B cell (primary cell): ENCODE data around the gene TMEM232. TPM values are rescaled to one million over a fixed set of nuclear protein-coding genes. Genes with fewer than 3 reads are reported as not detected.

Experiments used
- ATAC-seq: fragments of 200-7000 bp; cut with Tn5 transposase; one replicate; pipeline ENCODE4 v1.10.0; 2021; ENCODE audit warnings: low read depth, mild to moderate bottlenecking, moderate number of reproducible peaks, moderate library complexity
- CTCF ChIA-PET: fragments of 350-600 bp; sonication (Branson Sonifier 250); formaldehyde crosslinking; loops from one replicate; lab custom pipeline; 2021; ENCODE audit warnings: antibody characterized with exemption, inconsistent platforms; lab: Charles Lee
- POLR2A ChIA-PET: fragments of 350-600 bp; sonication (Branson Sonifier 250); formaldehyde crosslinking; loops from one replicate; lab custom pipeline; 2021; ENCODE audit warnings: antibody characterized with exemption; lab: Charles Lee
- DNase-seq: peaks from one replicate; pipeline ENCODE4 v3.0.0; 2013
- H2AFZ ChIP-seq: 2 replicates; pipeline ENCODE4 v1.6.1; 2012; ENCODE audit warnings: mild to moderate bottlenecking, low read depth, low read length; ENCODE audit not compliant: insufficient read depth, poor library complexity, severe bottlenecking
- H3K27ac ChIP-seq, 2 donors: 1 replicate in 1 of 2; 2 replicates in 1 of 2; pipeline ENCODE4 v1.5.1; 2012 to 2013; ENCODE audit warnings: low read length in 2 of 2, mild to moderate bottlenecking in 2 of 2, moderate library complexity in 1 of 2
- H3K27me3 ChIP-seq, 4 experiments: fragments of 200-600 bp in 1 of 4; sonication (generic) in 1 of 4; replicated peaks in 1 of 4; 1 replicate in 2 of 4; 2 replicates in 2 of 4; pipeline versions ENCODE4 v1.6.1 to v1.7.0; 2013 to 2016; ENCODE audit warnings: low read length in 3 of 4, mild to moderate bottlenecking in 2 of 4, mixed read lengths in 1 of 4, moderate library complexity in 1 of 4; ENCODE audit not compliant: insufficient read depth in 4 of 4, control insufficient read depth in 3 of 4; ENCODE audit errors: control extremely low read depth in 1 of 4
- H3K36me3 ChIP-seq, 2 experiments: replicated peaks in 1 of 2; 1 replicate in 1 of 2; 2 replicates in 1 of 2; pipeline versions ENCODE4 v1.6.1 to v1.7.1; 2013; ENCODE audit warnings: low read length in 1 of 2; ENCODE audit not compliant: insufficient read depth in 2 of 2, control insufficient read depth in 1 of 2; ENCODE audit errors: control extremely low read depth in 1 of 2, extremely low read depth in 1 of 2
- H3K4me1 ChIP-seq, 2 donors: fragments of 200-600 bp in 1 of 2; sonication (generic) in 1 of 2; 1 replicate in 1 of 2; 2 replicates in 1 of 2; pipeline versions ENCODE4 v1.5.1 to v1.6.1; 2013 to 2017; ENCODE audit warnings: low read length in 2 of 2; ENCODE audit not compliant: control insufficient read depth in 2 of 2, insufficient read depth in 2 of 2
- H3K4me2 ChIP-seq: replicated peaks from 2 replicates; pipeline ENCODE3; 2012; ENCODE audit warnings: mild to moderate bottlenecking, low read depth, low read length; ENCODE audit not compliant: poor library complexity, severe bottlenecking
- H3K4me3 ChIP-seq, 5 experiments: fragments of 200-600 bp in 1 of 5; sonication (generic) in 1 of 5; 1 replicate in 3 of 5; 2 replicates in 2 of 5; pipeline versions ENCODE4 v1.5.1 to v1.7.0; 2011 to 2016; ENCODE audit warnings: low read length in 4 of 5, mild to moderate bottlenecking in 4 of 5, low read depth in 2 of 5, control low read depth in 1 of 5, moderate library complexity in 1 of 5; ENCODE audit not compliant: insufficient read depth in 1 of 5; ENCODE audit errors: control extremely low read depth in 1 of 5, extremely low read depth in 1 of 5
- H3K79me2 ChIP-seq: fragments of 200-600 bp; sonication (generic); one replicate; pipeline ENCODE4 v1.6.0; 2016; ENCODE audit warnings: low read length; ENCODE audit not compliant: control insufficient read depth, insufficient read depth
- H3K9ac ChIP-seq: fragments of 200-600 bp; sonication (generic); 2 replicates; pipeline ENCODE4 v1.6.1; 2017; ENCODE audit warnings: mild to moderate bottlenecking, low read length, moderate library complexity
- H3K9me3 ChIP-seq, 3 donors: one replicate each; pipeline versions ENCODE4 v1.6.1 to v1.7.1; 2013; ENCODE audit warnings: low read length in 2 of 3; ENCODE audit not compliant: control insufficient read depth in 2 of 3, insufficient read depth in 1 of 3; ENCODE audit errors: control extremely low read depth in 1 of 3
- H4K20me1 ChIP-seq: 2 replicates; pipeline ENCODE4 v1.6.0; 2012; ENCODE audit warnings: mild to moderate bottlenecking, low read length; ENCODE audit not compliant: insufficient read depth, control insufficient read depth, poor library complexity, severe bottlenecking
- H3K27ac Mint-ChIP-seq: one replicate; pipeline ENCODE4 v1.8.0; 2021; ENCODE audit warnings: mixed read lengths
- H3K27me3 Mint-ChIP-seq: one replicate; pipeline ENCODE4 v1.8.0; 2021; ENCODE audit warnings: mixed read lengths
- H3K4me1 Mint-ChIP-seq: one replicate; pipeline ENCODE4 v1.8.0; 2021; ENCODE audit warnings: mixed read lengths
- H3K4me3 Mint-ChIP-seq: one replicate; pipeline ENCODE4 v1.8.0; 2021; ENCODE audit warnings: mixed read lengths
- H3K9me3 Mint-ChIP-seq: one replicate; pipeline ENCODE4 v1.8.0; 2022; ENCODE audit warnings: mixed read lengths; ENCODE audit not compliant: insufficient read depth
- CTCF ChIP-seq: fragments of 200-600 bp; IDR thresholded peaks from one replicate; pipeline ENCODE4 v1.8.0; 2022; ENCODE audit warnings: antibody characterized with exemption, mild to moderate bottlenecking
- EZH2 ChIP-seq: IDR thresholded peaks from 2 replicates; pipeline ENCODE4 v1.6.1; 2012; ENCODE audit warnings: borderline replicate concordance, low read depth, mild to moderate bottlenecking, moderate library complexity, low read length; ENCODE audit not compliant: insufficient read depth, poor library complexity, severe bottlenecking
- WGBS: methylation state at CpG from one replicate; pipeline ENCODE4 v1.1.5; 2013; ENCODE audit warnings: missing lambda C conversion rate; ENCODE audit not compliant: insufficient coverage; 5-methylcytosine and 5-hydroxymethylcytosine counted together
- intact Hi-C: fragments of 100-400 bp; cut with micrococcal nuclease; formaldehyde crosslinking; loops from one replicate; pipeline ENCODE4 v1.10.0; 2022
- polyA plus RNA-seq: library from polyadenylated mRNA; depleted of rRNA; stranded (reverse); fragments of >200 nt; gene quantifications from 2 replicates; pipeline ENCODE4 v1.2.3, GENCODE V29; 2012
- total RNA-seq, 2 donors: library from RNA; stranded (reverse); fragments of 120-200 nt in 1 of 2; gene quantifications; 1 replicate in 1 of 2; 2 replicates in 1 of 2; pipeline versions ENCODE4 v1.2.3 to v1.2.4, GENCODE V29; 2013 to 2022

Gene TMEM232
- total and polyA plus RNA-seq, 2 donors (not counting 1 experiment from before 2014, with no cell fraction given) = 0.49 to 2.9 TPM

- H3K4me3 Mint-ChIP-seq = no peak overlapping the region
These were observed 324.6 kb downstream of the TMEM232 start for GRCh38 chr5:110401881-110402280.

DNA sequence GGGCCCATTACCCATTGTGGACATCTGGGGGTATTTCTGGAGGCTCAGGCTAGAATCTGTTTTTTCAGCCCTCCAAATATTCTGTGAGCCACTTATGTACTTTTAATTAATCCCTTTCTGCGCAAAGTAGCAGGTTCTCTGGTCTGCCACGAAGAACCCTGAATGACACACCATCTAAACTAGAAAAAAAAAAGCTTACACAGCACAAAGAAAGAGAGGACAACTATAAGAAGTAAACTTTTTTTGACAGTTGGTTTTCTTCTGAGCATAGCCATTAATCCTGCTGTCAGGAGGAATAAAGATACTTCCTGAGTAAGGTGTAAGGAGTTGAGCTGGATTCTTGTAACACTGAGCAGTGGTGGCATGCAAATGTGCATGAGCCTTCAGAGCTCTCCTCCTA lies 327.5 kb downstream of the TMEM232 start:
- no peaks in the 10 kb centered on the region for H3K4me1 Mint-ChIP-seq
- H3K9me3 ChIP-seq = no peaks in the 10 kb centered on the region
- H3K27ac Mint-ChIP-seq = no peak overlapping the region
- ChIA-PET CTCF (no interaction called here), POLR2A (no interaction called here)
- no peaks in the 10 kb centered on the region for H3K36me3 ChIP-seq
- no peaks in the 10 kb centered on the region for H3K79me2 ChIP-seq
- H3K4me1 ChIP-seq = no peaks in the 10 kb centered on the region
- TF ChIP-seq CTCF (no peak), EZH2 (no peak)
- no peak overlapping the region for H3K9ac ChIP-seq
- no peak overlapping the region for H3K4me2 ChIP-seq
- WGBS = no CpG with 5 or more reads among the region's 2 CpGs
- no peaks in the 10 kb centered on the region for H4K20me1 ChIP-seq
- ATAC-seq (no peak), DNase-seq (no peak)
- no peak overlapping the region for H2AFZ ChIP-seq
- H3K27ac ChIP-seq = no peak overlapping the region
- peaks cover 13% of the 10 kb centered on the region for H3K27me3 Mint-ChIP-seq
- H3K9me3 Mint-ChIP-seq = no peaks in the 10 kb centered on the region
- H3K27me3 ChIP-seq = no peaks in the 10 kb centered on the region
- H3K4me3 ChIP-seq = no peak overlapping the region
- no peak overlapping the region for H3K4me3 Mint-ChIP-seq
- intact Hi-C loops = no loop called here

More at GRCh38 chr5:110401881-110402280, 324.6 kb downstream of the TMEM232 start:
- intact Hi-C loops = no loop called here
- H3K36me3 ChIP-seq = no peaks in the 10 kb centered on the region
- H4K20me1 ChIP-seq = no peaks in the 10 kb centered on the region
- DNase-seq (no peak), ATAC-seq (no peak)
- H3K79me2 ChIP-seq = no peaks in the 10 kb centered on the region
- H3K4me3 ChIP-seq = no peak overlapping the region
- ChIA-PET POLR2A (no interaction called here), CTCF (no interaction called here)
- H3K27ac ChIP-seq = no peak overlapping the region
- H3K27ac Mint-ChIP-seq = no peak overlapping the region
- no peak overlapping the region for H3K4me2 ChIP-seq
- no peaks in the 10 kb centered on the region for H3K4me1 Mint-ChIP-seq
- TF ChIP-seq EZH2 = no peak
- no peak for TF ChIP-seq CTCF
- no peak overlapping the region for H2AFZ ChIP-seq
- no peaks in the 10 kb centered on the region for H3K9me3 ChIP-seq
- H3K27me3 ChIP-seq = no peaks in the 10 kb centered on the region
- 72% methylated on average over 2 of the region's 4 CpGs for WGBS
- H3K9ac ChIP-seq = no peak overlapping the region
- peaks cover 13% of the 10 kb centered on the region for H3K27me3 Mint-ChIP-seq
- H3K4me1 ChIP-seq = no peaks in the 10 kb centered on the region
- H3K9me3 Mint-ChIP-seq = no peaks in the 10 kb centered on the region
